ENCODE measurements around the gene NPHS2.
A peak's percentile ranks its signal among the peaks of the same experiment; 100 is the strongest.

NPHS2 gene

GRCh38 chr1:179598631-179599030, 22.9 kb upstream of the NPHS2 start:
- Histone ChIP-seq H4K8ac (ENCODE audit: low read length) (no peak overlapping the region), H2BK120ac (ENCODE audit: low read depth, low read length) (no peak overlapping the region), H3K9me3 (ENCODE audit: control insufficient read depth, low read length) (no peaks in the 10 kb centered on the region), H2BK12ac (ENCODE audit: low read length in 2 of 2) (no peak overlapping the region), H4K91ac (ENCODE audit: low read length) (no peak overlapping the region), H3K4me1 (ENCODE audit: control insufficient read depth, insufficient read depth, low read depth, low read length) (no peaks in the 10 kb centered on the region), H3K36me3 (ENCODE audit: control insufficient read depth in 1 of 2, insufficient read depth in 2 of 2, low read depth in 1 of 2, low read length in 2 of 2) (no peaks in the 10 kb centered on the region), H3K4me3 (ENCODE audit: insufficient read depth in 1 of 2, low read depth in 1 of 2, low read length in 2 of 2) (no peak overlapping the region), H3K4ac (ENCODE audit: low read depth in 1 of 2, low read length in 2 of 2) (no peak overlapping the region), H3K23ac (ENCODE audit: low read length in 2 of 2) (no peak overlapping the region), H3K9ac (ENCODE audit: low read length) (no peak overlapping the region), H3K18ac (ENCODE audit: low read depth in 1 of 2, low read length in 2 of 2) (no peak overlapping the region), H3K27ac (ENCODE audit: low read length, poor library complexity, severe bottlenecking) (no peak overlapping the region), H3K14ac (ENCODE audit: low read length in 2 of 2) (no peak overlapping the region), H3K27me3 (ENCODE audit: control insufficient read depth in 1 of 2, insufficient read depth in 1 of 2, low read length in 2 of 2) (peaks cover 6 to 21% of the 10 kb centered on the region in 2 experiments), H2BK5ac (ENCODE audit: low read depth, low read length, poor library complexity, severe bottlenecking) (no peak overlapping the region), H3K4me2 (ENCODE audit: low read length, poor library complexity, severe bottlenecking) (no peak overlapping the region), H2AK5ac (ENCODE audit: low read length, severe bottlenecking) (no peak overlapping the region), H2AFZ (ENCODE audit: low read depth, low read length) (no peak overlapping the region), H2BK15ac (ENCODE audit: low read depth, poor library complexity, severe bottlenecking) (no peak overlapping the region), H3K79me1 (replicated peaks; ENCODE audit: low read length, poor library complexity, severe bottlenecking) (no peaks in the 10 kb centered on the region)
- DNase-seq, result no peak
- 100% methylated on average over 1 of the region's 1 CpG for WGBS

DNA sequence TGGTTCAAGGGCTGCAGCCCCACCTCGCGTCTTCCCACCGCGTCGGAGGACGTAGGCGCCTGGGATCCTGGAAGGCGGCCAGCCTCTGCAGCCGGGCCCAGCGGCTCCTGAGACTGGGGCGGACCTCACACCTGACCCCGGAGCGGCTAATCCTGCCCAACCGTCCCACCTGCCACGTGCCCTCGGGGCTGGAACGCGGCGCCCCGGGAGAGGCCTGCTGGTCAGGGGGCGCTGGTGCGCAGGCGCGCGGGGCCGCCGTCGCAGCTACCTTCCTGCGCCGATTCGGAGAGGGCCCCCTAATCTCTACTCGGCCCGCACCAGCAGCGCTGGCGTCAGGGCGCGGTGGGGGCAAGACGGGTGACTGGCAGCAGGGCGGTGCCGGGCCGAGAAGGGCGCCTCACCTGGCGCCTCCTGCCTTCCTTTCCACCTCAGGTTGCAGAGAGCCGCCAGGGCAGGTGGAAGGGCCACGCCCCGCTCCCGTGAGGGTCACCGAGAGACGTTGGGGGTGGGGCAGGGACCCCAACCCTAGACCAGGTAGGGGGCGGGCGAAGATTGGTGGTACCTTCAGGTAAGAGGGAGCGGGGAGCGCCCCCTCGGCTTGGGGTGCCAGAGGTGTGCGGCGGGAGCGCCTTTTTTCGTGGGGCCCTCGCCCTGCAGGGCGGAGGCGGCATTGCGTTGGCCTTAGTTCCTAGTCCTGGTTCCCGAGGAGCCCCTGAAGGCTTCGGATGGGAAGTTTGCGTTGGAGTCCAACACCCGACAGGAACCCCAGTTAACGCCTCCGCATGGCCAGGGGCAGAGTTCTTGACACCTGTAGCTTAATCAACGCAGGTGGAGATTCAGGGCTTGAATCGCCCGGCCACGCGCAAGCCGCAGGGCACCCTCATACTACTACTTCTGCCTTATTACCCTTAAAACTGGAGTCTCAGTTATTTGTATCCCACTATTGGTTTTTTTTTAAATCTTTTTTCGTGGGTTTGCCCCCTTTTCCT, 16.1 kb upstream of the NPHS2 start, which contains the start of gene TDRD5:
Gene TDRD5 (plus strand): TSS at position 241 of the 989 bp plus-strand sequence. CDS start 784 bp downstream, outside the sequence.
- WGBS, result 24% methylated on average over 65 of the region's 75 CpGs

GRCh38 chr1:179591253-179591591, 15.5 kb upstream of the NPHS2 start:
- H4K91ac ChIP-seq (ENCODE audit: low read length), result no peak overlapping the region
- WGBS, result 66% methylated on average over 7 of the region's 7 CpGs
- no peak overlapping the region for H2BK15ac ChIP-seq (ENCODE audit: low read depth, poor library complexity, severe bottlenecking)

More for the DNA sequence above, 16.1 kb upstream of the NPHS2 start, which contains the start of gene TDRD5:
- no peak within 1 kb of the TSS for H2AFZ ChIP-seq (ENCODE audit: low read depth, low read length)
- no peak within 1 kb of the TSS for H3K4ac ChIP-seq (ENCODE audit: low read depth in 1 of 2, low read length in 2 of 2)
- no peak within 1 kb of the TSS for H2BK15ac ChIP-seq (ENCODE audit: low read depth, poor library complexity, severe bottlenecking)
- no peak within 1 kb of the TSS for H3K23ac ChIP-seq (ENCODE audit: low read length in 2 of 2)
- H3K9me3 ChIP-seq (ENCODE audit: control insufficient read depth, low read length), result no peaks in the 10 kb centered on the region
- H2BK12ac ChIP-seq (ENCODE audit: low read length in 2 of 2), result no peak within 1 kb of the TSS
- H2BK5ac ChIP-seq (ENCODE audit: low read depth, low read length, poor library complexity, severe bottlenecking), result no peak within 1 kb of the TSS
- H3K9ac ChIP-seq (ENCODE audit: low read length), result no peak within 1 kb of the TSS
- no peak within 1 kb of the TSS for H3K18ac ChIP-seq (ENCODE audit: low read depth in 1 of 2, low read length in 2 of 2)
- peak within 1 kb of the TSS; percentile 36 for H3K4me2 ChIP-seq (ENCODE audit: low read length, poor library complexity, severe bottlenecking)
- no peak within 1 kb of the TSS for H2BK120ac ChIP-seq (ENCODE audit: low read depth, low read length)
- no peak within 1 kb of the TSS for H3K27ac ChIP-seq (ENCODE audit: low read length, poor library complexity, severe bottlenecking)
- no peak for DNase-seq
- H3K36me3 ChIP-seq (ENCODE audit: control insufficient read depth in 1 of 2, insufficient read depth in 2 of 2, low read depth in 1 of 2, low read length in 2 of 2), result no peaks in the 10 kb centered on the region
- peaks cover 6% of the 10 kb centered on the region for H3K4me1 ChIP-seq (ENCODE audit: control insufficient read depth, insufficient read depth, low read depth, low read length)
- H3K27me3 ChIP-seq (ENCODE audit: control insufficient read depth in 1 of 2, insufficient read depth in 1 of 2, low read length in 2 of 2), result peaks cover 43 to 74% of the 10 kb centered on the region in 2 experiments
- H4K8ac ChIP-seq (ENCODE audit: low read length), result no peak within 1 kb of the TSS
- H3K14ac ChIP-seq (ENCODE audit: low read length in 2 of 2), result no peak within 1 kb of the TSS
- H2AK5ac ChIP-seq (ENCODE audit: low read length, severe bottlenecking), result no peak within 1 kb of the TSS
- no peak within 1 kb of the TSS for H4K91ac ChIP-seq (ENCODE audit: low read length)
- H3K4me3 ChIP-seq (ENCODE audit: insufficient read depth in 1 of 2, low read depth in 1 of 2, low read length in 2 of 2), result peak within 1 kb of the TSS in 1 of 2 experiments; percentile 18
- no peaks in the 10 kb centered on the region for H3K79me1 ChIP-seq (replicated peaks; ENCODE audit: low read length, poor library complexity, severe bottlenecking)

GRCh38 chr1:179590671-179591070, 14.9 kb upstream of the NPHS2 start:
- H2BK120ac ChIP-seq (ENCODE audit: low read depth, low read length), result no peak overlapping the region
- no peaks in the 10 kb centered on the region for H3K79me1 ChIP-seq (replicated peaks; ENCODE audit: low read length, poor library complexity, severe bottlenecking)
- peaks cover 13% of the 10 kb centered on the region for H3K4me1 ChIP-seq (ENCODE audit: control insufficient read depth, insufficient read depth, low read depth, low read length)
- H3K36me3 ChIP-seq (ENCODE audit: control insufficient read depth in 1 of 2, insufficient read depth in 2 of 2, low read depth in 1 of 2, low read length in 2 of 2), result no peaks in the 10 kb centered on the region
- no peak overlapping the region for H3K4me2 ChIP-seq (ENCODE audit: low read length, poor library complexity, severe bottlenecking)
- H3K9me3 ChIP-seq (ENCODE audit: control insufficient read depth, low read length), result no peaks in the 10 kb centered on the region
- H4K91ac ChIP-seq (ENCODE audit: low read length), result no peak overlapping the region
- H3K9ac ChIP-seq (ENCODE audit: low read length), result no peak overlapping the region
- H3K27ac ChIP-seq (ENCODE audit: low read length, poor library complexity, severe bottlenecking), result no peak overlapping the region
- no peak overlapping the region for H2AK5ac ChIP-seq (ENCODE audit: low read length, severe bottlenecking)
- H2AFZ ChIP-seq (ENCODE audit: low read depth, low read length), result no peak overlapping the region
- H4K8ac ChIP-seq (ENCODE audit: low read length), result no peak overlapping the region
- no peak overlapping the region for H3K4ac ChIP-seq (ENCODE audit: low read depth in 1 of 2, low read length in 2 of 2)
- H3K18ac ChIP-seq (ENCODE audit: low read depth in 1 of 2, low read length in 2 of 2), result no peak overlapping the region
- WGBS, result 84% methylated on average over 7 of the region's 11 CpGs
- no peak overlapping the region for H2BK5ac ChIP-seq (ENCODE audit: low read depth, low read length, poor library complexity, severe bottlenecking)
- DNase-seq, result no peak
- no peak overlapping the region for H2BK12ac ChIP-seq (ENCODE audit: low read length in 2 of 2)
- no peak overlapping the region for H3K4me3 ChIP-seq (ENCODE audit: insufficient read depth in 1 of 2, low read depth in 1 of 2, low read length in 2 of 2)
- H3K23ac ChIP-seq (ENCODE audit: low read length in 2 of 2), result no peak overlapping the region
- H3K14ac ChIP-seq (ENCODE audit: low read length in 2 of 2), result no peak overlapping the region
- peaks cover 47 to 70% of the 10 kb centered on the region in 2 experiments for H3K27me3 ChIP-seq (ENCODE audit: control insufficient read depth in 1 of 2, insufficient read depth in 1 of 2, low read length in 2 of 2)
- H2BK15ac ChIP-seq (ENCODE audit: low read depth, poor library complexity, severe bottlenecking), result no peak overlapping the region

More at GRCh38 chr1:179591253-179591591, 15.5 kb upstream of the NPHS2 start:
- peaks cover 11% of the 10 kb centered on the region for H3K4me1 ChIP-seq (ENCODE audit: control insufficient read depth, insufficient read depth, low read depth, low read length)
- no peak overlapping the region for H3K14ac ChIP-seq (ENCODE audit: low read length in 2 of 2)
- H3K36me3 ChIP-seq (ENCODE audit: control insufficient read depth in 1 of 2, insufficient read depth in 2 of 2, low read depth in 1 of 2, low read length in 2 of 2), result no peaks in the 10 kb centered on the region
- H3K4me2 ChIP-seq (ENCODE audit: low read length, poor library complexity, severe bottlenecking), result no peak overlapping the region
- no peak overlapping the region for H3K9ac ChIP-seq (ENCODE audit: low read length)
- H2BK12ac ChIP-seq (ENCODE audit: low read length in 2 of 2), result no peak overlapping the region
- no peak overlapping the region for H3K4ac ChIP-seq (ENCODE audit: low read depth in 1 of 2, low read length in 2 of 2)
- H3K79me1 ChIP-seq (replicated peaks; ENCODE audit: low read length, poor library complexity, severe bottlenecking), result no peaks in the 10 kb centered on the region
- H2AK5ac ChIP-seq (ENCODE audit: low read length, severe bottlenecking), result no peak overlapping the region
- no peak overlapping the region for H4K8ac ChIP-seq (ENCODE audit: low read length)
- H2BK120ac ChIP-seq (ENCODE audit: low read depth, low read length), result no peak overlapping the region
- H3K4me3 ChIP-seq (ENCODE audit: insufficient read depth in 1 of 2, low read depth in 1 of 2, low read length in 2 of 2), result peak overlapping the region in 1 of 2 experiments; percentile 18
- H3K27ac ChIP-seq (ENCODE audit: low read length, poor library complexity, severe bottlenecking), result no peak overlapping the region
- no peak overlapping the region for H2AFZ ChIP-seq (ENCODE audit: low read depth, low read length)
- peaks cover 47 to 71% of the 10 kb centered on the region in 2 experiments for H3K27me3 ChIP-seq (ENCODE audit: control insufficient read depth in 1 of 2, insufficient read depth in 1 of 2, low read length in 2 of 2)
- no peak for DNase-seq
- H3K23ac ChIP-seq (ENCODE audit: low read length in 2 of 2), result no peak overlapping the region
- no peaks in the 10 kb centered on the region for H3K9me3 ChIP-seq (ENCODE audit: control insufficient read depth, low read length)
- no peak overlapping the region for H2BK5ac ChIP-seq (ENCODE audit: low read depth, low read length, poor library complexity, severe bottlenecking)
- H3K18ac ChIP-seq (ENCODE audit: low read depth in 1 of 2, low read length in 2 of 2), result no peak overlapping the region

Data from mesenchymal stem cell (in vitro differentiated cells and primary cell).